Stimulated activated CD8-positive, alpha-beta memory T cell treated with anti-CD3 and anti-CD28 coated beads, Interleukin-15, amount 100 ng/mL, for 24 hours (primary cell): ENCODE data around the gene MAP2K5.
A peak's percentile ranks its signal among the peaks of the same experiment; 100 is the strongest.

Experiments
- DNase-seq: peaks from one replicate; pipeline ENCODE4 v3.0.0-alpha.2; 2020; ENCODE audit warnings: low read depth

The MAP2K5 gene

DNA sequence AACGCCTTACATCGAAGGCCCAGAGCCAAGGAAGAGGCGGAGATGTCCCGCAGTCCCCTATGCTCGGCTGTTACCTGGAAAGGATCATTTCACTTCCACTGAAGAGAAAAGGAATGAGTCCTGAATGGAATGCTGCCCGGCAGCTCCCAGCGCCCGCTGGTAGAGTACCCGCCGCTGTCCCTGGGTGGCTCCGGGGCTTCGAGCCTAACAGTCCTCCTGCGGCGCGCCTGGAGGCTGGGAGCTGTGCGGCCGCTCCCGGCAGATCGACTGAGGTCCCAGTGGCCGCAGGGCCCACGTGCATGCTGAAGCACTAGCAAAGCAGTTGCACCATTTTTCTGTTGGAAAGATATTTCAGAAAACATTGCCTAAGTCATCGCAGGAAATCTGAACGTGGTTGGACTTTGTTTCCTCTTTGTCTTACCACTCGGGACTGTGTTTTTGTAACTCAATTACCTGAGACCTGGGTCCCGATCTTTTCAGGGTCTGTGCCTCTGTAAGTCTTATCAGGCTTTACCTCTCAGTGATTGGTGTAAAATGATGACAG, 296.4 kb downstream of the MAP2K5 start:
- DNase-seq = no peak

DNA sequence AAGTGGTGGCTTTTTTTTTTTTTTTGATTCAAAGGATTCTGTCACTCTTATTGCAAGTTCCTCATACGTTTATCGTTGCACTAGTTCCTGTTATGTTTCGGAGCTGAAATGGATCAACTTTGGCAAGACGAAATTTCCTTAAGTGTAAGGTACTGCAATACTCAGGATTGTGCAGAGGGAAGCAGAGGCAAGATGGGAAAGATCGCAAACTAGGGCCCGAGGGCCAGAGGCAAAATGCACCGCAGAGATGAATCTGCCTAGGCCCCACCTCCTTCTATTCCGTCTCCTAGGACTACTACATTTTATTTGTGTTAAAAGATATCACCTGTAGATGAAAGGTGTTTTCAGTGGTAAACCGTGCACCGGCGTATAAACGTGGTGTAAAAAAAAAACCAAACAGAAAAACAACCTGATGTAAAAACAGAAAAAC, 297.0 kb downstream of the MAP2K5 start:
- DNase-seq = no peak

DNA sequence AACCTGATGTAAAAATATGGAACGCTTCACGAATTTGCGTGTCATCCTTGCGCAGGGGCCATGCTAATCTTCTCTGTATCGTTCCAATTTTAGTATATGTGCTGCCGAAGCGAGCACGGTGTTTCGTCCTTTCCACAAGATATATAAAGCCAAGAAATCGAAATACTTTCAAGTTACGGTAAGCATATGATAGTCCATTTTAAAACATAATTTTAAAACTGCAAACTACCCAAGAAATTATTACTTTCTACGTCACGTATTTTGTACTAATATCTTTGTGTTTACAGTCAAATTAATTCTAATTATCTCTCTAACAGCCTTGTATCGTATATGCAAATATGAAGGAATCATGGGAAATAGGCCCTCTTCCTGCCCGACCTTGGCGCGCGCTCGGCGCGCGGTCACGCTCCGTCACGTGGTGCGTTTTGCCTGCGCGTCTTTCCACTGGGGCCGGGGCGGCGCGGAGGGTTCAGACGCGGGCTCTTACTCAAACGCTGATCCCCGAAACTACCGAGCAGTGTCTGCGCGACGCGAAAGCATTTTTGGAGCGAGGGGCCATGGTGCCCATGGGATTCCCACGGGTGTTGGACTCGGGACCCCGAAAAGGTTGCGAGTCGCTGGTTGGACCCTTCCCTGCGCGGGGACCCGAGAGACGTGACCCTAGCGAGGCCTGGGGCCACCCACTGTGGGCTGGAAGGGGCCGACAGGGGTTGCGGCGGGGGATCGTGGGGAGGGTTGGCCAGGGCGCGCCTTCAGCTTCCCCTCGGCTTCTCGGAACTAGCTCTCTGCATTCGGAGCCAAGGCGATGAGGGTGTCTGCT, 297.6 kb downstream of the MAP2K5 start, which contains the start of gene RNU6-1:
Gene RNU6-1, minus strand, starts transcription at position 117 of the 820 bp plus-strand sequence.
- peak; percentile 91 for DNase-seq

DNA sequence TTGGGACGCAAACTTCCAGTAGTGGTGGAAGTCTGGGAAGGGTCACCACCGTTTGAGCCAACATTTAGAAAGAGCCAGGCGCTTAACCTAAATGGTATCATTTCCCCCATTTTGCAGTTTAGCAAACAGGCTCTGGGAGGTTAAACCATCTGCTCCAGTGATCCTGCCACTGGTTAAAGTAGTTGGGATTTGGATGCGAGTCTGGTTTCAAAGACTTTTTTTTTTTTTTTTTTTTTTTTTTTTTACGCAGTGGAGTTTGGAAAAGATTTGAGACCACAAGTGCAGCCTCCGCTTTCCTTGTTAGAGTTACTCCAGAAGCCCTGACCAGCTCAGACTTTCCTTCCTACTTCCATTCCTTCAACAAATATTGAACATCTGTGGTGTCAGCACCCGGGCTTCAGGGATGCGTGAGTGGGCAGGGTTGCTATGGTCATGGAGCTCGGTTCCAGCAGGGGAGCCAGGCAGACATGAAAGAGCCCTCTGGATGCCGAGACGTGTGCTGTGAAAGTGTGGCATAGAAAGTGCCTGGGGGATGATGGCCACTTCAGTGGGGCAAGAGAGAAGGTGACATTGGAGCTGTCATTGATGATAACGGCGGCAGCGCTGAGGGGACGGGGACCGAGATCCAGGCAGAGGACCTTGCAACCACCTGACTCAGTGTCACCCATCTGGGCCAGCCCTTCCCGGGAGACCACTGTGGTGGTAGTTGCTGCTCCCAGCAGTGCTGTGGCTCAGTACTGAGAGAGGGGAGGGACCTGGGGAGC, 298.4 kb downstream of the MAP2K5 start:
- DNase-seq = no peak

DNA sequence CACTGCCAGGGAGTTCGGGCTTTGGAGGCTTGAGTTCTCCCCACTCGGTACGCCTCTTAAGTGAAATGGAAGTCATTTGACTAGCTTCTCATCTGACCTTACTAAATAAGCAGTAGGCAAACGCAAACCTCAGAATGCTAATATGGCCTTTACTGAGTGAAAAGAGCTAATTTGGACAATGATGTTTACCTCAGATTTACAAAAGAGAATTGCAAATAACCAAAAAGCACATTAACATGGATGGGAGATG, 298.9 kb downstream of the MAP2K5 start:
- no peak for DNase-seq

DNA sequence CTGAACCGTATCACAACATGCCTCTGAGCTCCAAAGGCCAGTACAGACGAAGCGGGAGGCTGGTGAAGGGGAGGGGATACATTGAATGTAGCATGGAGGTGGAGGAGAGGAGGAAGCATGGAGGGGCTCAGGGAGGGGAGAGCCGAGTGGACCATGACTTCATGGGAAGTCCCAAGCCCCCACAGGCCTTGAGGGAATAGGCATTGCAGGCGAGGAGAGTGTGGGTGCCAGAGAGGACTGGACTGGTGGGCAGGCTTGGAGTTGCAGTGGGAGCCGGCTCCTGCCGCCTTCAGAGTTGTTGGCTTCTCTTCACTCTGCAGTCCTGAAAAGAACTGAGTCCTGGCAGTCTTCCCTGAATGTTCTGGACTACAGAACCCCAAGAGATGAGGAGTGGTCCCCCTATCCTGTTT, 300.6 kb downstream of the MAP2K5 start:
- DNase-seq = no peak

DNA sequence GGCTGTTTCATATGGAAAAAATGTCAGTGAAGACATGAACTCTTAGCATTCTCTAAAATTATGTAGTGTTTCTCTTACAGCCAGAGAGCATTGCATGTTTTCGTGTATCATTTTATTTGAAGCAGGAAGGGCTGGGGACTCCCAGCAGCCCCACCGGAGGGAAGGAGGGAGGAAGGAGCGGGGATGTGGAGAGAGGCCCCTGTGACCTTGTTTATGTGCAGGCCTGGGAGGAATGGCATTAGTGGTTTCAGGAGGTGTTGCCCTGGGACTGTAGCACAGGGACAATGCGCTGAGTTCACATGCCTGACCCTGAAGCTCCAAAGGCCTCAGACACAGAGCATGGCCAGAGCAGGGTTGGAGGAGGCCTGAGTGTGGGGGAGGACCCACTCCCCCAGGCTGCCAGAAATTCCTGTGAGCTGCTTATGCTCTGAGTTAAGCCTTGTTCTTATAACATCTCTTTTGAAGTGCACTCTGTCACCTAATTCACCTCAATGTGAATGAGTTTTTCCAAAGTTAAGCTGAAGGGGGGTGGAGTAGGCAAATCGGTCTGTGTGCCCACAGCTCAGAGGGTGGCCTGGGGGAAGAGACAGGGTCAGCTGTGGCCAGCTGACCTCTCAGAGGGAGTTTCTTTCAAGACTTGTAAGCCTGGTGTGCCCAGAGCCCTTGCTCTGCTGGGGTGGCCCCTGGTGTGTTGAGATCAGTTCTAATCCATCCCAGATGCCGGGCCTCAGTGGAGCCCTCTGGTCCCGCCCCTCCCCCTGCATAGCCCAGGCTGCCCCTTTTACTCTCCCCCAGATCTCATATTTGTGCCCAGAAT, 301.3 kb downstream of the MAP2K5 start:
- DNase-seq = no peak

DNA sequence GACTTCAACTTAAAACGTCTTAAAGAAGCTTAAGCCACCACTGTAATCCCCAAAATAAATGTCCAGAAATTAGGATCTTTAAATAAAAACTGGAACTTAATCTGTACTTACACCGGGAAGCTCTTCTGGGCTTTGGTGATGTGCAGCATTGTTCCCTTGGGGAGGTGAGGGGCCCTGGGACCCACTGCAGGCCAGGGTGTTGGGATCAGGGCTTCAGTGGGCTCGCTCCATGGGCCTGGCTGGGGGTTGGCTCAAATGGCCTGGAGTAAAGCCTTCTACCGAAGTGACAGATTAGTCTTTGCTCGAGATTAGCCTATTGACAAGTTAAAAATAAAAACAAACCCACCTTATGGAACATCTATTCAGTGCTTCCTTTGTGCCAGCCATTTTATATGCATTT, 303.5 kb downstream of the MAP2K5 start:
- DNase-seq = no peak

DNA sequence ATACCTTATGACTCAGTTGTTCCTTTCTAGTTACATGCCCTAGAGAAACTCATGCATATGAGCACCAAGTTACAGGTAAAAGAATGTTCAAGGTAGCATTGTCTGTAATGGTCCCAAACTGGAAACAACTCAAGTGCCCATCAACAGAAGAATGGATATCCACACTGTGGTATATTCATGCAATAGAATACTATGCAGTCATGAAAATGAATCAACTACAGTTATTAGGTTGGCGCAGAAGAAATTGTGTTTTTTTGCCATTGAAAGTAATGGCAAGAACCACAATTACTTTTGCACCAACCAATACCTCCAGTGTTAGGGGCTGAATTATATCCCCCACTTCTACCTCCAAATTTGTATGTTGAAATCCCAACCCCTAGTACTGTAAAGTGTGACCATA, 307.0 kb downstream of the MAP2K5 start:
- no peak for DNase-seq

DNA sequence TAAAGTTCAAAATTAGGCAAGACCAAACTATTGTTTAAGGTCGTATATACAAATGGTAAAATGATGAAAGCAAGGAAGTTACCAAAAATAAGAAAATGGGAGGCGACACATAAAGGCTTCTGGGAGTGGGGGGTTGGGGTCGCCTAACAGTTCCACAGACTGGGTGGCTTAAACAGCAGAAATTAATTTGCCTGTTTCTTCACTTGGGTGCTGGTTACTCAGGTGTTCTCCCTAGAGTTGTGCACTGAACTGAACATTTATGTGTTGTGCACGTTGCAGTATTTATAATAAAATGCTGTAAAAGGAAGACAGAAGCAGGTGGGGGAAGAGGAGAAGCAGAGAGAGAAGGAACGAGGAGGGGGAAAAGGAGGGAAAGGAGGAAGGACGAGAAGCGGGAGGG, 307.8 kb downstream of the MAP2K5 start:
- no peak for DNase-seq

DNA sequence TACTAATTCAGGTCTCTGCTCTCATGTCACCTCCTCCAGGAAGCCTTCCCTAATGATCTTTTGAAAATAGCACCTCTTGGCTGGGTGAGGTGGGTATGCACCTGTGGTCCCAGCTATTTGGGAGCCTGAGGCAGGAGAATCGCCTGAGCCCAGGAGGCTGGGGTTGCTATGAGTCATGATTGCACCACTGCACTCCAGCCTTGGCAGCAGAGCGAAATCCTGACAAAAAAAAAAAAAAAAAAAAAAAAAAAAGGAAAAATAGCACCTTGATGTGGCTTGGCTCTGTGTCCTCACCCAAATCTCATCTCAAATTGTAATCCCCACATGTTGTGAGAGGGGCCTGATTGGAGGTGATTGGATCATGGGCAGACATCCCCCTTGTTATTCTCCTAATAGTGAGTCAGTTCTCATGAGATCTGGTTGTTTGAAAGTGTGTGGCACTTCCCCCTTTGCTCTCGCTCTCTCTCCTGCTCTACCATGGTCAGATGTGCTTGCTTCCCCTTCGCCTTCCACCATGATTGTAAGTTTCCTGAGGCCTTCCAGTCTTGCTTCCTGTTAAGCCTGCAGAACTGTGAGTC, 308.6 kb downstream of the MAP2K5 start:
- DNase-seq = no peak

DNA sequence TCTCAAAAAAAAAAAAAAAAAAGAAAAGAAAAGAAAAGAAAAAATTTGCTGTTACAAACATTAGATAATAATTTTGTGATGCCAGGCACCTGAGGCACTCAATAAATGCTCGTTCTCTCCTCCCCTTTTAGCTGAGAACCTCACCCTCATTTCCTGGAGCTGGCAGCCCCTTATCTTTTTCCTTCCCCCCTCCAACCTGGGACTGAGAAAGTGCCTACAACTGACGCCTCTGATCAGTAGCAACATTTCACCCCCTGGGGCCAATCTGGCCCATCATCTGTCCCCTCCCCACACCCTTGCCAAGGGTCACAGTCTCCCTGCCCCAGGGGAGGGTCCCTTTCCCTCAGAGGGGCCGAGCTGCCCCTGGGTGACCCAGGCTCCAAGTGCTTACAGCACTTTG, 309.9 kb downstream of the MAP2K5 start:
- no peak for DNase-seq

DNA sequence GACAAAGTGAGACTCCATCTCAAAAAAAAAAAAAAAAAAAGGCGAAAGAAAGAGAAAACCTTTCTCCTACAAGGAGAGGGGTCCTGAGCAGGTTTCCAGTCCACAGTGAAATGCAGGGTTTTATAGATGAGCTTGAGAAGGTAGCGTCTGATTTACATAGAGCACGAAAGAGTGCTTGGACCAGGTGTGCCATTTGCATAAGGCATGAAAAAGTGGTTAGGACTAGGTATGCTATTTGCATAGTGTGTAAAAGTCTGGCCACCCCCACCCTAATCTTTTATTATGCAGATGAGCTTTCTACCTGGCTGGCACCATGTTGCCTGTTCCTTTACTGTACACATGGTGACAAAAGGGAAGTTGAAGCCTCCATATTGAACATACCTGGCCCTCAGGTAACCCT, 311.0 kb downstream of the MAP2K5 start:
- no peak for DNase-seq

DNA sequence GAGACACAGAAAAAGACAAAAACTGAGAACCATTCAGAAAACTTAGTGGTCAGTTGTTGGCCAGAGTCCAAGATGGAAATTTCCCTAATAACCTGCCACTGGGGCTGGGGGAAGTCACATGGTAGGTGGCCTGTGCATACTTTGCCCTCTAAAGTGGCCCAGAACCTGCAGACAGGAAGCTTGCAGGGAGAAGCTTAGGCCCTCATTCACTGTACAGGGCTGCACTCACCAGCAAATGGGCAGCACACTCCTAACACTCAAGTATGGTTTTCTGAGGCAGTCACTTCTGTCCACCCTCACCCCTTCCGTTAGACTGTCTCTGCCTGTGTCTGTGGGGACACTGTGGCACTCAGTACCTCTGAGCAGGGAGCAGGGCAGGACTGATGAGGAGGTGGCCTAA, 311.9 kb downstream of the MAP2K5 start:
- DNase-seq = no peak

DNA sequence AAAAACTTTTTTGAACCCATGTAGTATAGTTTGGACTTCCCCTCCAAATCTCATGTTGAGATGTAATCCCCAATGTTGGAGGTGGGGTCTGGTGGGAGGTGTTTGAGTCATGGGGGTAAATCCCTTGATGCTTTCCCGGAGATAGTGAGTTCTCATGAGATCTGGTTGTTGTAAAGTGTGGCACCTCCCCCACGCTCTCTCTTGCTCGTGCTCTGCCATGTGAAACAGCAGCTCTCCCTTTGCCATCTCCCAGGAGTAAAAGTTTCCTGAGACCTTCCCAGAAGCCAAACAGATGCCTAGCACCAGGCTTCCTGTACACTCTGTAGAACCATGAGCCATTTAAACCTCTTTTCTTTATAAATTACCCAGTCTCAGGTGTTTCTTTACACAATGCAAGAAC, 313.3 kb downstream of the MAP2K5 start:
- no peak for DNase-seq
